ENCODE data around the gene CYTH4. TPM values are rescaled to one million over a fixed set of nuclear protein-coding genes. Genes with fewer than 3 reads are reported as not detected.

Gene CYTH4
- total RNA-seq, 2 experiments from 2014 or later = 97.8 to 123 TPM

GRCh38 chr22:37279331-37280181 lies 2.8 kb upstream of the CYTH4 start:
- Mint-ChIP-seq H3K4me1 (peaks cover 55% of the 10 kb centered on the region), H3K27me3 (no peaks in the 10 kb centered on the region), H3K4me3 (no peak overlapping the region), H3K9me3 (ENCODE audit: low read depth) (no peaks in the 10 kb centered on the region), H3K36me3 (peaks cover 13% of the 10 kb centered on the region), H3K27ac (no peak overlapping the region)
- no peak for DNase-seq
- ATAC-seq = no peak
- CTCF ChIA-PET = interaction anchor here (1.0 to 3.2 kb wide), 5 partner anchors 10 to 80 kb away, joined by 3 to 14 read pairs (median 5); no protein-coding TSS in a partner anchor

GRCh38 chr22:37280718-37281117 lies 1.6 kb upstream of the CYTH4 start:
- no peak overlapping the region for H3K4me3 Mint-ChIP-seq
- no peaks in the 10 kb centered on the region for H3K9me3 Mint-ChIP-seq (ENCODE audit: low read depth)

GRCh38 chr22:37281195-37281594 lies 1.1 kb upstream of the CYTH4 start:
- Mint-ChIP-seq H3K4me1 (peaks cover 51% of the 10 kb centered on the region), H3K36me3 (peaks cover 23% of the 10 kb centered on the region), H3K4me3 (no peak overlapping the region), H3K27me3 (no peaks in the 10 kb centered on the region), H3K9me3 (ENCODE audit: low read depth) (no peaks in the 10 kb centered on the region), H3K27ac (no peak overlapping the region)
- DNase-seq (no peak), ATAC-seq (no peak)
- CTCF ChIA-PET = interaction anchor here (1.3 to 3.5 kb wide), 7 partner anchors 8 to 59 kb away, joined by 3 to 26 read pairs (median 8); no protein-coding TSS in a partner anchor

More at GRCh38 chr22:37280718-37281117, 1.6 kb upstream of the CYTH4 start:
- CTCF ChIA-PET = interaction anchor here (1.3 to 3.5 kb wide), 4 partner anchors 20 to 58 kb away, joined by 3 to 26 read pairs (median 4); no protein-coding TSS in a partner anchor
- DNase-seq = no peak
- Mint-ChIP-seq H3K4me1 (peaks cover 52% of the 10 kb centered on the region), H3K27me3 (no peaks in the 10 kb centered on the region), H3K27ac (no peak overlapping the region), H3K36me3 (peaks cover 19% of the 10 kb centered on the region)
- no peak for ATAC-seq

- peak; percentile 9 for ATAC-seq
- peaks cover 30% of the 10 kb centered on the region for H3K36me3 Mint-ChIP-seq
- H3K4me3 Mint-ChIP-seq = peak overlapping the region; percentile 100
- H3K27me3 Mint-ChIP-seq = no peaks in the 10 kb centered on the region
- CTCF ChIA-PET = interaction anchor here (0.9 to 3.5 kb wide), 13 partner anchors 9 to 311 kb away, joined by 3 to 26 read pairs (median 4); no protein-coding TSS in a partner anchor
- no peaks in the 10 kb centered on the region for H3K9me3 Mint-ChIP-seq (ENCODE audit: low read depth)
- no peak for DNase-seq
- peaks cover 55% of the 10 kb centered on the region for H3K4me1 Mint-ChIP-seq
- H3K27ac Mint-ChIP-seq = peak overlapping the region; percentile 98
Observed at GRCh38 chr22:37281646-37282384, 493 bp upstream of the CYTH4 start.

GRCh38 chr22:37283393-37283937 lies 1.2 kb downstream of the CYTH4 start:
- CTCF ChIA-PET = interaction anchor here (0.5 to 3.5 kb wide), 12 partner anchors 10 to 309 kb away, joined by 3 to 26 read pairs (median 4); no protein-coding TSS in a partner anchor
- peaks cover 65% of the 10 kb centered on the region for H3K4me1 Mint-ChIP-seq
- DNase-seq = peak; percentile 63
- H3K4me3 Mint-ChIP-seq = peak overlapping the region; percentile 100
- H3K36me3 Mint-ChIP-seq = peaks cover 44% of the 10 kb centered on the region
- peak overlapping the region; percentile 98 for H3K27ac Mint-ChIP-seq
- no peaks in the 10 kb centered on the region for H3K27me3 Mint-ChIP-seq
- no peaks in the 10 kb centered on the region for H3K9me3 Mint-ChIP-seq (ENCODE audit: low read depth)
- no peak for ATAC-seq

- no peak for DNase-seq
- Mint-ChIP-seq H3K36me3 (peaks cover 52% of the 10 kb centered on the region), H3K9me3 (ENCODE audit: low read depth) (no peaks in the 10 kb centered on the region), H3K27ac (peak overlapping the region; percentile 98), H3K4me1 (peaks cover 67% of the 10 kb centered on the region), H3K4me3 (peak overlapping the region; percentile 100), H3K27me3 (no peaks in the 10 kb centered on the region)
- peak; percentile 3 for ATAC-seq
- CTCF ChIA-PET = interaction anchor here (0.5 to 3.5 kb wide), 11 partner anchors 11 to 167 kb away, joined by 3 to 26 read pairs (median 4); no protein-coding TSS in a partner anchor
Observed at GRCh38 chr22:37284126-37284804, 2.0 kb downstream of the CYTH4 start.

- ATAC-seq = peak; percentile 43
- H3K27ac Mint-ChIP-seq = peak overlapping the region; percentile 98
- H3K27me3 Mint-ChIP-seq = no peaks in the 10 kb centered on the region
- peak overlapping the region; percentile 100 for H3K4me3 Mint-ChIP-seq
- no peaks in the 10 kb centered on the region for H3K9me3 Mint-ChIP-seq (ENCODE audit: low read depth)
- CTCF ChIA-PET = interaction anchor here (0.8 to 3.5 kb wide), 7 partner anchors 11 to 144 kb away, joined by 3 to 17 read pairs (median 3); no protein-coding TSS in a partner anchor
- DNase-seq = peak; percentile 60
- H3K36me3 Mint-ChIP-seq = peaks cover 57% of the 10 kb centered on the region
- H3K4me1 Mint-ChIP-seq = peaks cover 66% of the 10 kb centered on the region
Observed at GRCh38 chr22:37284805-37285355, 2.6 kb downstream of the CYTH4 start.

GRCh38 chr22:37285937-37286336 lies 3.6 kb downstream of the CYTH4 start:
- Mint-ChIP-seq H3K4me1 (peaks cover 72% of the 10 kb centered on the region), H3K36me3 (peaks cover 67% of the 10 kb centered on the region), H3K9me3 (ENCODE audit: low read depth) (no peaks in the 10 kb centered on the region), H3K27me3 (no peaks in the 10 kb centered on the region), H3K4me3 (peak overlapping the region; percentile 100), H3K27ac (no peak overlapping the region)
- no peak for ATAC-seq
- CTCF ChIA-PET = interaction anchor here (1.1 to 3.5 kb wide), 4 partner anchors 10 to 19 kb away, joined by 3 to 17 read pairs (median 6); no protein-coding TSS in a partner anchor
- DNase-seq = no peak

GRCh38 chr22:37287550-37287951 lies 5.2 kb downstream of the CYTH4 start:
- H3K9me3 Mint-ChIP-seq (ENCODE audit: low read depth) = no peaks in the 10 kb centered on the region
- peaks cover 66% of the 10 kb centered on the region for H3K4me1 Mint-ChIP-seq
- DNase-seq (no peak), ATAC-seq (no peak)
- H3K4me3 Mint-ChIP-seq = no peak overlapping the region
- no peaks in the 10 kb centered on the region for H3K27me3 Mint-ChIP-seq
- CTCF ChIA-PET = interaction anchor here (1.1 to 1.8 kb wide), 3 partner anchors 9 to 50 kb away, joined by 3 to 8 read pairs (median 3); no protein-coding TSS in a partner anchor
- H3K36me3 Mint-ChIP-seq = peaks cover 82% of the 10 kb centered on the region
- H3K27ac Mint-ChIP-seq = peak overlapping the region; percentile 27

- H3K36me3 Mint-ChIP-seq = peaks cover 83% of the 10 kb centered on the region
- CTCF ChIA-PET = no interaction called here
- no peaks in the 10 kb centered on the region for H3K27me3 Mint-ChIP-seq
- DNase-seq = no peak
- ATAC-seq = no peak
- H3K9me3 Mint-ChIP-seq (ENCODE audit: low read depth) = no peaks in the 10 kb centered on the region
- no peak overlapping the region for H3K4me3 Mint-ChIP-seq
- no peak overlapping the region for H3K27ac Mint-ChIP-seq
- peaks cover 70% of the 10 kb centered on the region for H3K4me1 Mint-ChIP-seq
Observed at GRCh38 chr22:37288521-37288920, 6.2 kb downstream of the CYTH4 start.

- ATAC-seq (no peak), DNase-seq (no peak)
- Mint-ChIP-seq H3K4me3 (no peak overlapping the region), H3K27ac (peak overlapping the region; percentile 26), H3K9me3 (ENCODE audit: low read depth) (no peaks in the 10 kb centered on the region), H3K4me1 (peaks cover 68% of the 10 kb centered on the region), H3K27me3 (no peaks in the 10 kb centered on the region), H3K36me3 (peaks cover 82% of the 10 kb centered on the region)
- CTCF ChIA-PET = interaction anchor here (1.4 kb wide), 1 partner anchor 20 kb away, joined by 3 read pairs; no protein-coding TSS in a partner anchor
Observed at GRCh38 chr22:37289156-37289735, 6.9 kb downstream of the CYTH4 start.

GRCh38 chr22:37290737-37291136 lies 8.4 kb downstream of the CYTH4 start:
- H3K27ac Mint-ChIP-seq = no peak overlapping the region
- DNase-seq (no peak), ATAC-seq (no peak)
- H3K9me3 Mint-ChIP-seq (ENCODE audit: low read depth) = no peaks in the 10 kb centered on the region
- H3K27me3 Mint-ChIP-seq = no peaks in the 10 kb centered on the region
- no peak overlapping the region for H3K4me3 Mint-ChIP-seq
- H3K4me1 Mint-ChIP-seq = peaks cover 71% of the 10 kb centered on the region
- peaks cover 83% of the 10 kb centered on the region for H3K36me3 Mint-ChIP-seq
- CTCF ChIA-PET = interaction anchor here (1.0 kb wide), 1 partner anchor 24 kb away, joined by 3 read pairs; no protein-coding TSS in a partner anchor
